Midbrain (tissue), 1 donor: Measurements from ENCODE around the gene SULT1C4.
"Not testable (repeated sequence)": the region's sequence is repeated elsewhere in the genome, so short reads cannot be mapped to it uniquely, and the experiment has no call there.

Experiments
- DNase-seq: peaks from one replicate; lab custom pipeline; 2025; lab: John Stamatoyannopoulos, UW

SULT1C4 gene

GRCh38 chr2:108413711-108414095 is 35.9 kb downstream of the SULT1C4 start:
- DNase-seq: no peak

- no peak for DNase-seq
Measured at GRCh38 chr2:108414256-108414876, 36.6 kb downstream of the SULT1C4 start.

GRCh38 chr2:108414945-108415344 is 37.2 kb downstream of the SULT1C4 start:
- no peak for DNase-seq

GRCh38 chr2:108417254-108417653 is 39.5 kb downstream of the SULT1C4 start:
- DNase-seq: no peak

GRCh38 chr2:108418416-108418815 is 40.7 kb downstream of the SULT1C4 start:
- DNase-seq: no peak

GRCh38 chr2:108423067-108423466 is 45.3 kb downstream of the SULT1C4 start:
- no peak for DNase-seq

GRCh38 chr2:108423502-108424251 is 45.9 kb downstream of the SULT1C4 start:
- DNase-seq: no peak

- no peak for DNase-seq
Measured at GRCh38 chr2:108428286-108429009, 50.7 kb downstream of the SULT1C4 start.

GRCh38 chr2:108435578-108435977 is 57.8 kb downstream of the SULT1C4 start:
- not testable (repeated sequence) for DNase-seq

- no peak for DNase-seq
Measured at GRCh38 chr2:108436976-108437375, 59.2 kb downstream of the SULT1C4 start.
